Measurements from ENCODE around the gene SPATA19. TPM values are rescaled to one million over a fixed set of nuclear protein-coding genes. Genes with fewer than 3 reads are reported as not detected.

SPATA19 gene
- polyA plus RNA-seq, 1 experiment = not detected

DNA sequence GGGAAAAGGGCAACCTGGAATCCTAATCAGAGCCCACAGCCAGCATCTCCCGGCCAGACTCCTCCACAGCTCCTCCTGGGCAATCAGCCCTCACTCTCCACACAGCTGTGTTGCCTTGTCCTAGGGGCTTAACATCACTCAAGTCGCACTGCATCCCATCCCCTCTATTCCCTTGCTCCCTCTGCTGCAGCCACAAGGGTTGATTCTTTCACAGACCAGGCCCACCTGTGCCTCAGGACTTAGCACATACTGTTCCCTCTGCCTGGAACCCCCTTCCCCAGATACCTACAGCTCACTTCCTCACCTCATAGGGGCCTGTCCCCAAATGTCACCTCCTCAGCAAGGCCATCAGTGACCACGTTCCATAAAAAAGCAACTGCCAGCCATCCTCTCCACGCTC is 18.4 kb downstream of the SPATA19 start:
- ChIA-PET POLR2A (no interaction called here), CTCF (no interaction called here)
- DNase-seq (ENCODE audit: low read depth) = no peak
- Histone ChIP-seq H3K36me3 (ENCODE audit: control insufficient read depth, insufficient read depth, low read length) (no peaks in the 10 kb centered on the region), H3K4me3 (ENCODE audit: low read depth, low read length) (no peak overlapping the region), H3K27me3 (ENCODE audit: control insufficient read depth, insufficient read depth, low read length) (no peaks in the 10 kb centered on the region)
- TF ChIP-seq, protein P1, sequence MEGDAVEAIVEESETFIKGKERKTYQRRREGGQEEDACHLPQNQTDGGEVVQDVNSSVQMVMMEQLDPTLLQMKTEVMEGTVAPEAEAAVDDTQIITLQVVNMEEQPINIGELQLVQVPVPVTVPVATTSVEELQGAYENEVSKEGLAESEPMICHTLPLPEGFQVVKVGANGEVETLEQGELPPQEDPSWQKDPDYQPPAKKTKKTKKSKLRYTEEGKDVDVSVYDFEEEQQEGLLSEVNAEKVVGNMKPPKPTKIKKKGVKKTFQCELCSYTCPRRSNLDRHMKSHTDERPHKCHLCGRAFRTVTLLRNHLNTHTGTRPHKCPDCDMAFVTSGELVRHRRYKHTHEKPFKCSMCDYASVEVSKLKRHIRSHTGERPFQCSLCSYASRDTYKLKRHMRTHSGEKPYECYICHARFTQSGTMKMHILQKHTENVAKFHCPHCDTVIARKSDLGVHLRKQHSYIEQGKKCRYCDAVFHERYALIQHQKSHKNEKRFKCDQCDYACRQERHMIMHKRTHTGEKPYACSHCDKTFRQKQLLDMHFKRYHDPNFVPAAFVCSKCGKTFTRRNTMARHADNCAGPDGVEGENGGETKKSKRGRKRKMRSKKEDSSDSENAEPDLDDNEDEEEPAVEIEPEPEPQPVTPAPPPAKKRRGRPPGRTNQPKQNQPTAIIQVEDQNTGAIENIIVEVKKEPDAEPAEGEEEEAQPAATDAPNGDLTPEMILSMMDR (IDR thresholded peaks at IDR 0.05; ENCODE audit: insufficient read depth, low read depth, low read length) = no peak

DNA sequence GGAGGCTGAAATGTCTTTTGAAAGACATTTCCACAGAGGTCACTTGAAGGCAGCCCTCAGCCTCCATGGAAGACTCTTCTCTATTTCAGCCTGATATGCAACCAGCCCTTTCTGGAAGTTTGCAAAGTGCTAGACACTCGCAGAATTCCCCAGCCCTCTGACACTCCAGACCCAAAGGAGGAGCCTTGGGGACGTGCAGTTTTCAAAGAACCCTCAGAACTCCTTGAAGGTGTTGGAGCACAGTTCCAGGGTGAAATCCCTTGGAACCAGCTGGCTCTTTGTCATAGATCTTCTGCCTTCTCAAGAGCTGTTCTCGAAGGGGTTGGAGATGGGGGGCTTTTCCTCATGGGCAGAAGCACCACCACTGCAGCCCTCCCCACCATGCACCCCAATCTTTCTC is 19.6 kb downstream of the SPATA19 start:
- H3K36me3 ChIP-seq (ENCODE audit: control insufficient read depth, insufficient read depth, low read length) = no peaks in the 10 kb centered on the region
- TF ChIP-seq, protein P1 (IDR thresholded peaks at IDR 0.05; ENCODE audit: insufficient read depth, low read depth, low read length) = no peak
- no peak overlapping the region for H3K4me3 ChIP-seq (ENCODE audit: low read depth, low read length)
- H3K27me3 ChIP-seq (ENCODE audit: control insufficient read depth, insufficient read depth, low read length) = no peaks in the 10 kb centered on the region
- DNase-seq (ENCODE audit: low read depth) = no peak
- CTCF ChIA-PET = no interaction called here
- POLR2A ChIA-PET = no interaction called here

DNA sequence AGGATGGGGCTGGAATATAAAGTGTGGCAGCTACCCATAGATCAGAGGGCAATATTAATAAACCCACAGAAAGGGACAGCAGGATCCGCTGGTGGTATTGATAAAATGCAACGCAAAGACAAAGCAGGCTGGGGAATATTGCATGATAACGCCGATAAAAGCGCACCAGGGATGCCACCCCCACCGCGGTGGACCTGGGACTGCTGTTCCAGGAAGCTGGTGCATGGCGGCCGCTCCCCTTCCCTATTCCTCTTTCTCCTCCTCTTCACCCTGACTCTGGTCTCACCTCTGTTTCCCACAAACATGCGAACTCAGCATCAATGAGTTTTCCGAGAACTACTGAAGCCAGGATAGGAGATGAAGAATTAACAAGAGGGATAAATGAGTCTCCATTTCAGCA is 20.2 kb downstream of the SPATA19 start:
- Histone ChIP-seq H3K4me3 (ENCODE audit: low read depth, low read length) (no peak overlapping the region), H3K36me3 (ENCODE audit: control insufficient read depth, insufficient read depth, low read length) (no peaks in the 10 kb centered on the region), H3K27me3 (ENCODE audit: control insufficient read depth, insufficient read depth, low read length) (no peaks in the 10 kb centered on the region)
- ChIA-PET POLR2A (no interaction called here), CTCF (no interaction called here)
- TF ChIP-seq, protein P1 (IDR thresholded peaks at IDR 0.05; ENCODE audit: insufficient read depth, low read depth, low read length) = no peak
- DNase-seq (ENCODE audit: low read depth) = no peak

GRCh38 chr11:133824593-133824992 is 20.7 kb downstream of the SPATA19 start:
- no peak for DNase-seq (ENCODE audit: low read depth)
- Histone ChIP-seq H3K4me3 (ENCODE audit: low read depth, low read length) (no peak overlapping the region), H3K36me3 (ENCODE audit: control insufficient read depth, insufficient read depth, low read length) (no peaks in the 10 kb centered on the region), H3K27me3 (ENCODE audit: control insufficient read depth, insufficient read depth, low read length) (no peaks in the 10 kb centered on the region)
- TF ChIP-seq, protein P1 (IDR thresholded peaks at IDR 0.05; ENCODE audit: insufficient read depth, low read depth, low read length) = no peak
- POLR2A ChIA-PET = no interaction called here
- CTCF ChIA-PET = no interaction called here

- Histone ChIP-seq H3K4me3 (ENCODE audit: low read depth, low read length) (no peak overlapping the region), H3K27me3 (ENCODE audit: control insufficient read depth, insufficient read depth, low read length) (no peaks in the 10 kb centered on the region), H3K36me3 (ENCODE audit: control insufficient read depth, insufficient read depth, low read length) (no peaks in the 10 kb centered on the region)
- CTCF ChIA-PET = no interaction called here
- TF ChIP-seq, protein P1 (IDR thresholded peaks at IDR 0.05; ENCODE audit: insufficient read depth, low read depth, low read length) = no peak
- DNase-seq (ENCODE audit: low read depth) = no peak
- POLR2A ChIA-PET = no interaction called here
Measured at GRCh38 chr11:133823614-133824013, 21.7 kb downstream of the SPATA19 start.
